ENCODE measurements around the gene YTHDC2. TPM values are rescaled to one million over a fixed set of nuclear protein-coding genes. Genes with fewer than 3 reads are reported as not detected.

The YTHDC2 gene
- total and polyA plus RNA-seq, 7 donors: 3.9 to 19.1 (median 11.0) TPM

GRCh38 chr5:113503146-113503545 is 10.3 kb upstream of the YTHDC2 start:
- intact Hi-C loops (cut with DNase I): no loop called here
- Histone ChIP-seq H3K36me3 (ENCODE audit: insufficient read depth in 1 of 2, low read depth in 1 of 2) (no peaks in the 10 kb centered on the region), H3K27ac (no peak overlapping the region), H3K9me3 (no peaks in the 10 kb centered on the region), H3K27me3 (ENCODE audit: insufficient read depth in 3 of 3, low read length in 2 of 3) (no peaks in the 10 kb centered on the region), H3K4me3 (no peak overlapping the region), H3K4me1 (no peaks in the 10 kb centered on the region)
- TF ChIP-seq, protein P1, sequence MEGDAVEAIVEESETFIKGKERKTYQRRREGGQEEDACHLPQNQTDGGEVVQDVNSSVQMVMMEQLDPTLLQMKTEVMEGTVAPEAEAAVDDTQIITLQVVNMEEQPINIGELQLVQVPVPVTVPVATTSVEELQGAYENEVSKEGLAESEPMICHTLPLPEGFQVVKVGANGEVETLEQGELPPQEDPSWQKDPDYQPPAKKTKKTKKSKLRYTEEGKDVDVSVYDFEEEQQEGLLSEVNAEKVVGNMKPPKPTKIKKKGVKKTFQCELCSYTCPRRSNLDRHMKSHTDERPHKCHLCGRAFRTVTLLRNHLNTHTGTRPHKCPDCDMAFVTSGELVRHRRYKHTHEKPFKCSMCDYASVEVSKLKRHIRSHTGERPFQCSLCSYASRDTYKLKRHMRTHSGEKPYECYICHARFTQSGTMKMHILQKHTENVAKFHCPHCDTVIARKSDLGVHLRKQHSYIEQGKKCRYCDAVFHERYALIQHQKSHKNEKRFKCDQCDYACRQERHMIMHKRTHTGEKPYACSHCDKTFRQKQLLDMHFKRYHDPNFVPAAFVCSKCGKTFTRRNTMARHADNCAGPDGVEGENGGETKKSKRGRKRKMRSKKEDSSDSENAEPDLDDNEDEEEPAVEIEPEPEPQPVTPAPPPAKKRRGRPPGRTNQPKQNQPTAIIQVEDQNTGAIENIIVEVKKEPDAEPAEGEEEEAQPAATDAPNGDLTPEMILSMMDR (IDR thresholded peaks at IDR 0.05): no peak
- DNase-seq (no peak), ATAC-seq (no peak)
- WGBS, 3 donors: 88 to 96% (median 92%) methylated on average over 1 of the region's 1 CpG

DNA sequence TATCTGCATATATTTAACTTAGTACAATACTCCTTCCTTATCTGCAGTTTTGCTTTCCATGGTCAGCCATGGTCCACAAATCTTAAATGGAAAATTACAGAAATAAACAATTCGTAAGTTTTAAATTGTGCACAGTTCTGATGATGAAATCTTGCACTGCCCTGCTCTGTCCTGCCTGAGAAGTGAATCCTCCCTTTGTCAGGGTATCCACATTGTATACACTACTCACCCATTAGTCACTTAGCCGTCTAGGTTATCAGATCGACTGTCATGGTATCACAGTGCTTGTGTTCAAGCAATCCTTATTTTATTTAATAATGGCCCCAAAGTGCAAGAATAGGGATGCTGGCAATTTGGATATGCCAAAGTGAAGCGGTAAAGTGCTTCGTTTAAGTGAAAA is 8.3 kb upstream of the YTHDC2 start:
- Histone ChIP-seq H3K4me3 (no peak overlapping the region), H3K4me1 (no peaks in the 10 kb centered on the region), H3K36me3 (ENCODE audit: insufficient read depth in 1 of 2, low read depth in 1 of 2) (no peaks in the 10 kb centered on the region), H3K9me3 (no peaks in the 10 kb centered on the region), H3K27ac (no peak overlapping the region), H3K27me3 (ENCODE audit: insufficient read depth in 3 of 3, low read length in 2 of 3) (no peaks in the 10 kb centered on the region)
- no peak for DNase-seq
- 87 to 94% (median 90%) methylated on average over 5 of the region's 5 CpGs for WGBS, 3 donors
- intact Hi-C loops (cut with DNase I): no loop called here
- TF ChIP-seq, protein P1 (IDR thresholded peaks at IDR 0.05): no peak
- ATAC-seq: no peak

- intact Hi-C loops (cut with DNase I): no loop called here
- no peak overlapping the region for H3K4me3 ChIP-seq
Measured at GRCh38 chr5:113507601-113508000, 5.9 kb upstream of the YTHDC2 start.

DNA sequence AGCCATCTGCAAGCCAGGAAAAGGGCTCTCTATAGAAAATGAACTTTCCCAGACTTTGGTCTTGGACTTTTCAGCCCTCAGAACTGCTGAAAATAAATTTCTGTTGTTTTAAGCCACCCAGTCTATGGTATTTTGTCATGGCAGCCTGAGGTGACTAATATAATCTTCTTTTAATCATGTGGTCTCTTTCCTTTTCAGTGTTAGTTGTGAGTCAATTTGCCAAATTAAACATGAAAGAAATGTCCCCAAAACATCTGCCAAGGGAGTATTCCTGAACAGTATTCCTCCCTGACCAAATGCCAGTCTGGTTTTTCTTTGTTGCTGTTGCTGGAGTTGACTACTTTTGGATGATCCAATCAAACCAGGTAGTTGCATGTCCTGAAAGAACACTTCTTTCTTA is 4.7 kb upstream of the YTHDC2 start:
- Histone ChIP-seq H3K4me1 (peaks cover 3% of the 10 kb centered on the region), H3K9me3 (no peaks in the 10 kb centered on the region), H3K27ac (no peak overlapping the region), H3K27me3 (ENCODE audit: insufficient read depth in 3 of 3, low read length in 2 of 3) (no peaks in the 10 kb centered on the region), H3K4me3 (no peak overlapping the region), H3K36me3 (ENCODE audit: insufficient read depth in 1 of 2, low read depth in 1 of 2) (no peaks in the 10 kb centered on the region)
- TF ChIP-seq, protein P1 (IDR thresholded peaks at IDR 0.05): no peak
- intact Hi-C loops (cut with DNase I): no loop called here
- no peak for DNase-seq
- ATAC-seq: no peak

More at GRCh38 chr5:113507601-113508000, 5.9 kb upstream of the YTHDC2 start:
- no peaks in the 10 kb centered on the region for H3K9me3 ChIP-seq
- ATAC-seq (no peak), DNase-seq (no peak)
- no peaks in the 10 kb centered on the region for H3K27me3 ChIP-seq (ENCODE audit: insufficient read depth in 3 of 3, low read length in 2 of 3)
- H3K4me1 ChIP-seq: no peaks in the 10 kb centered on the region
- no peaks in the 10 kb centered on the region for H3K36me3 ChIP-seq (ENCODE audit: insufficient read depth in 1 of 2, low read depth in 1 of 2)
- no peak overlapping the region for H3K27ac ChIP-seq
- TF ChIP-seq, protein P1 (IDR thresholded peaks at IDR 0.05): no peak

- H3K27me3 ChIP-seq (ENCODE audit: insufficient read depth in 3 of 3, low read length in 2 of 3): no peaks in the 10 kb centered on the region
- ATAC-seq: no peak
- H3K36me3 ChIP-seq (ENCODE audit: insufficient read depth in 1 of 2, low read depth in 1 of 2): peaks cover 0 to 9% of the 10 kb centered on the region in 2 donors
- TF ChIP-seq, protein P1 (IDR thresholded peaks at IDR 0.05): peak; percentile 40
- H3K27ac ChIP-seq: no peak overlapping the region
- peaks cover 17% of the 10 kb centered on the region for H3K4me1 ChIP-seq
- no peak overlapping the region for H3K4me3 ChIP-seq
- WGBS, 3 donors: 56 to 57% (median 57%) methylated on average over 6 of the region's 6 CpGs
- no peak for DNase-seq
- intact Hi-C loops (cut with DNase I): loop anchor here (5.0 to 10.0 kb wide), 4 partner anchors 134 to 519 kb away; no protein-coding TSS in a partner anchor
- no peaks in the 10 kb centered on the region for H3K9me3 ChIP-seq
Measured at GRCh38 chr5:113510836-113511451, 2.5 kb upstream of the YTHDC2 start.
